Hematopoietic multipotent progenitor cell treated with erythropoietin and hydrocortisone succinate and interleukin-3 and kit ligand, for 15 days (in vitro differentiated cells): ENCODE data around the gene CD83.
"Not testable (repeated sequence)": the region's sequence is repeated elsewhere in the genome, so short reads cannot be mapped to it uniquely, and the experiment has no call there.

Source experiments
- DNase-seq: peaks from one replicate; pipeline ENCODE4 v3.0.0-alpha.2; 2015; ENCODE audit warnings: low spot score

CD83 gene

DNA sequence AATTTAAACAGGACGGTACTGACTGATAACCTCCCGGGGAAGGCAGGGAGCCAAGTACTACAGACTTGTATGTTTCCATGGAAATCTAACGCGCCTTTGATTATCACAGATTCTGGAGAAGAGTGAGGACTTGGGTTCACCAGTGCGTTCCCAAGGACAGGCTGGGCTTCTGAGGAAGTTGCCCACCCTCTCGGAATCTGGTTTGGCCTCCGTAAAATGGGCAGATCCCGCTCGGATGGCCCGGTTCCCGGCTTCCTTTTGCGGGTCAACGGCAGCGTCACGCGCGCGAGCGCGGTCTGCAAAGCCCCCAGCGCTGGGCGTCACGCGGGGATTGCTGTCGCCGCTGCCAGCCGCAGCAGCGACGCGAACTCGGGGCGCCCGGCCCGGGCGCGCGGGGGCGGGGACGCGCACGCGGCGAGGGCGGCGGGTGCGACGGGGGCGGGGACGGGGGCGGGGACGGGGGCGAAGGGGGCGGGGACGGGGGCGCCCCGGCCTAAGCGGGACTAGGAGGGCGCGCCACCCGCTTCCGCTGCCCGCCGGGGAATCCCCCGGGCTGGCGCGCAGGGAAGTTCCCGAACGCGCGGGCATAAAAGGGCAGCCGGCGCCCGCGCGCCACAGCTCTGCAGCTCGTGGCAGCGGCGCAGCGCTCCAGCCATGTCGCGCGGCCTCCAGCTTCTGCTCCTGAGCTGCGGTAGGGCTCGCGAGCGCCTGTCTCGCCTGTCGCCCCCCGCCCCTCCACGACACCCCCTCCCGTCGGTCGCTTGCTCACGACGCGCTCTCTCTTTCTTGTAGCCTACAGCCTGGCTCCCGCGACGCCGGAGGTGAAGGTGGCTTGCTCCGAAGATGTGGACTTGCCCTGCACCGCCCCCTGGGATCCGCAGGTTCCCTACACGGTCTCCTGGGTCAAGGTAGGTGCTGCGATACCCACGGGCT lies at the start of gene CD83:
Gene CD83, plus strand, starts transcription at position 615 of the 933 bp plus-strand sequence. Its CDS starts 40 bp downstream, at position 655.
- peak; percentile 50 for DNase-seq

DNA sequence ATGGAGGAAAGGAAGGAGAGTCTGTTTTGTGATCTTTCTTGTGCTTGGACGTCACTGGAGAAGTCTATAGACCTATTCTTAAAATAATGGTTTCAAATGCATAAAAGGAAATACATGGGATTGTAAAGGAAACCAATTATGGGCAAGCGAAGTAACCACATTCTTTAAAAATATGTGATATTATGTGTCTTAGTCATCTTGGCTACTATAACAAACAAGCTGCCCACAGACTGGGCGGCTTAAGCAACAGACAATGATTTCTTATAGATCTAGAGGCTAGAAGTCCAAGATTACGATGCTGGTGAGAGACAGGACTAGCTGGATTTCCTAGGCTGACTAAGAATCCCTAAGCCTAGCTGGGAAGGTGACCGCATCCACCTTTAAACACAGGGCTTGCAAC lies 49.4 kb upstream of the CD83 start:
- DNase-seq = no peak

DNA sequence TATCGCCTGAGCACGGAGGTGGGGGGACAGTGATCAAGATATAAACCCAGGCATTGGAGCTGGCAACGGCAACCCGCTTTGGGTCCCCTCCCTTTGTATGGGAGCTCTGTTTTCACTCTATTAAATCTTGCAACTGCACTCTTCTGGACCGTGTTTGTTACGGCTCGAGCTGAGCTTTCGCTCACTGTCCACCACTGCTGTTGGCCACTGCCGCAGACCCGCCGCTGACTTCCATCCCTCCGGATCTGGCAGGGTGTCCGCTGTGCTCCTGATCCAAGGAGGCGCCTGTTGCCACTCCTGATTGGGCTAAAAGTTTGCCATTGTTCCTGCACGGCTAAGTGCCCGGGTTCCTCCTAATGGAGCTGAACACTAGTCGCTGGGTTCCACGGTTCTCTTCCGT lies 48.9 kb upstream of the CD83 start:
- no peak for DNase-seq

- no peak for DNase-seq
Measured at GRCh38 chr6:14070457-14070856, 47.1 kb upstream of the CD83 start.

DNA sequence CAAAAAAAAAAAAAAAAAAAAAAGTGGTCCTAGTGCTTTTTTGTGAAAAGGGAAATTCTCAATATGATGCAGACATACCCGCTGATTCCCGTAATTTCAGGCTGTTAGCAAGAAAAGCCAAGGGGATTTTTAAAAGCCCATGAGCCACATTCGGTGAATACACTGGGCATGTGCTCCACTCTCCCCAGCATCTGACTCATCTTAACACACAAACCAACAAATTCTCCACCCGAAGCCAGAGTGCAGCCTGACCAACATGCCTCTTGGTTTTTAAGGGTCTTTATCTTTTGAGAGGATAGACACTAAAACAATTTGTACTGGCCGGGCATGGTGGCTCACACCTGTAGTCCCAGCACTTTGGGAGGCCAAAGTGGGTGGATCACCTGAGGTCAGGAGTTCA lies 45.5 kb upstream of the CD83 start:
- no peak for DNase-seq

DNA sequence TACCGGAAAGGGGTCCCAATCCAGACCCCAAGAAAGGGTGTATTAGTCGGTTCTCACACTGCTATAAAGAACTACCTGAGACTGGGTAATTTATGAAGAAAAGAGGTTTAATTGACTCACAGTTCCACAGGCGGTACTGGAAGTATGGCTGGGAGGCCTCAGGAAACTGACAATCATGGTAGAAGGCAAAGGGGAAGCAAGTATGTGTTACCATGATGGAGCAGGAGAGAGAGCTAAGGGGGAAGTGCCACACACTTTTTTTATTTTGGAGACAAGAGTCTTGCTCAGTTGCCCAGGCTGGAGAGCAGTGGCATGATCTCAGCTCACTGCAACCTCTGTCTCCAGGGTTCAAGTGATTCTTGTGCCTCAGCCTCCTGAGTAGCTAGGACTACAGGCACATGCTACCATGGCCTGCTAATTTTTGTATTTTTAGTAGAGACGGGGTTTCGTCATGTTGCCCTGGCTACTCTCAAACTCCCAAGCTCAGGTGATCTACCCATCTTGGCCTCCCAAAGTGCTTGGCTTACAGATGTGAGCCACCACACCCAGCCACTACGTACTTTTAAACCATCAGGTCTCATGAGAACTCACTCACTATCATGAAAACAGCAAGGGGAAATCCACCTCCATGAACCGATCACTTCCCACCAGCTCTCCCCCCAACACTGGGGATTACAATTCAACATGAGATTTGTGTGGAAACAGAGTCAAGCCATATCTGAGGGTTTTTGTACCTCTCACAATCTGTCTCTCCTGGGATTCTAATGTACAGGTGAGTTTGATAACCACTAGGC lies 43.8 kb upstream of the CD83 start:
- DNase-seq = not testable (repeated sequence)

DNA sequence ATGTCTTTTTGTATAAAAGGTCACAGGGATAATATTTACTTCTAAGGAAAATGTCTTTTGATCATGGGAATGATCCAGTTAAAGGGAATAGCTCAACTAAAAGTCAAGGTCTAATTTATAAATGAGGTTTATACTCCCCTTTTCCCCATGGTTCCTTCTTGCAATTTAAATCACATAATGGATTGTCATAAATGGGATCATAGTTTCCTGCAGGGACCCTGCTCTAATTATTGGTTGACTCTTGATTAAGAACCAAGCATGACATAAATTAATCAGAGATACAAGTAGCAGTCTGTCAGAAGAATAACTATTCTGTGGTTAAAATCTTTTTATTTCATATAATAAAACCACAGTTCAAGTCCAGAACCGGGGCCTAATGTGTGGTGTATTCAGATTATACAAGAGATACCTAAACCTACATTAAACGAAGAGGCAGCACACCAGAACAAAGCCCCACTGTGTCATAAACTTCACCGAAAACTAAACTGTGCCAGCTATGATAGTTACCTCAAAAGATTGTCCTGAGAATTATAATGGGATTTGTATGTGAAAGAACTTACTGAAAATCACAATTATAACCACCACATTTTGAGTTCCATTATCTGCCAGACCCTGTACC lies 43.0 kb upstream of the CD83 start:
- DNase-seq = no peak

DNA sequence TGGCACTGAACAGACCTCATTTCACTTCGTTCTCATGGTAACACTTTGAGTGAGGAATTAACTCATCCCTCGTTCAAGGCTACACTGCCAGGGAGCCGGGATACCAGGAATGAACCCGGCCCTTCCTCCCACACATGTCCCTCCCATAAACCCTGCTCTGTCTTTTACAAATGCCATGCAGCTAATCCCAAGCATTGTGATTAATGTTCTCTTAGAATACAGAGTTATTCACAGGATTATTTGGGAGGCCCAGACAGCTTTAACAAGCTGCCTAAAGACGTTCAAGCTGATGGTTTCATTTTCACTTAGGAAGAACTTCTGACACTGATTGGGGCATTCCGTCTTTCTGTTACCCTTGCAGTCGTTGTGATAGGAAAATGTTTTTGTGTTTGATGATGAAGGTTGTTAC lies 42.5 kb upstream of the CD83 start:
- no peak for DNase-seq

- DNase-seq = no peak
Measured at GRCh38 chr6:14077193-14077867, 40.2 kb upstream of the CD83 start.

DNA sequence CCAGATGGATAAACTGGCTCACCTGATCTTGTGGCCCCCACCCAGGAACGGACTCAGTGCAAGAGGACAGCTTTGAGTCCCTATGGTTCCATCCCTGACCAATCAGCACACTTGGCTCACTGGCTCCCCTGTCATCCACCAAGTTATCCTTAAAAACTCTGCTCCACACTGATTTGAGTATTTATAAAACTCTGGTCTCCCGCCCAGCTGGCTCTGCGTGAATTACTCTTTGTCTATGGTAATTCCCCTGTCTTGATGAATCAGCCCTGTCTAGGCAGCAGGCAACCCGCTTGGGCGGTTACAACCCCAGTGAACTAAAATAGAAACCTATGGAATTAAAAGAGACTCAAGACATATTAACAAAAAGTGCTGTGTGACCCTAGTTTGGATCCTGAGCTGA lies 38.1 kb upstream of the CD83 start:
- no peak for DNase-seq

- no peak for DNase-seq
Measured at GRCh38 chr6:14079971-14080370, 37.6 kb upstream of the CD83 start.

- no peak for DNase-seq
Measured at GRCh38 chr6:14081126-14081525, 36.4 kb upstream of the CD83 start.

DNA sequence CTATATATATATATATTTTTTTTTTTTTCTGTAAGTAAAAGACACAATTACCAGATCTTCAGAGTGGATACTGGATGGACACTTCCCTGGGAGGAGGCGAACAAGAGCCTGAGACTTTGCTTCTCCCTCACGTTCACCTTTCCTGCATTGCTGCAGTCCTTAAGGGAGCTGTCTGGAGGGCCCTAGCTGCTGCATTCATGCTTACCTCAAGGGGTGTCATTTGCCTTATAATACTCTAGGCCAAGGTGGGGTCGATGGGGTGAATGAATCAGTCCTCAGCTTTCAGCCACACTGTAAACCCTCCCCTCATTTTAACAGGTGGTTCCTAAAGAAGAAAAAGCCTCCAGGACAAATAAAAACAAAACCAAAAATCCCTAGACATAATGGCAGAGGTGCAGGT lies 34.8 kb upstream of the CD83 start:
- no peak for DNase-seq

DNA sequence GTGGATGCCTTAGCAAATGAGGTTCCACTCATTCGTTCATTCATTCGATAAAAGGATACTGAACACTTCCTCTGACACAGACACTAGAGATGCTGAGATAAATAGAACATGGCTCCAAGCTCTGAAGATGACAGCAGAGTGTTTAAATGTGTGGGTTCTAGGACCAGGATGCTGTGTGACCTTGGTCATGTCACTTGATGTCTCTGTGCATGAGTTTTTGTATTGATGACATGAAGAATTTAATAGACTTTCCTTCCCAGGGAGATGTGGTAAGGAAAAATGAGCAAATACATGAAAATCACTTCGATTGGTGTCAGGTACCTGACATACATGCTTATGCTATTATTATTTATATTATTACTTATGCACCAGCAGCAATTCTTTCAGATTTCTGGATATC lies 34.3 kb upstream of the CD83 start:
- no peak for DNase-seq

GRCh38 chr6:14083751-14084150 lies 33.8 kb upstream of the CD83 start:
- DNase-seq = no peak

DNA sequence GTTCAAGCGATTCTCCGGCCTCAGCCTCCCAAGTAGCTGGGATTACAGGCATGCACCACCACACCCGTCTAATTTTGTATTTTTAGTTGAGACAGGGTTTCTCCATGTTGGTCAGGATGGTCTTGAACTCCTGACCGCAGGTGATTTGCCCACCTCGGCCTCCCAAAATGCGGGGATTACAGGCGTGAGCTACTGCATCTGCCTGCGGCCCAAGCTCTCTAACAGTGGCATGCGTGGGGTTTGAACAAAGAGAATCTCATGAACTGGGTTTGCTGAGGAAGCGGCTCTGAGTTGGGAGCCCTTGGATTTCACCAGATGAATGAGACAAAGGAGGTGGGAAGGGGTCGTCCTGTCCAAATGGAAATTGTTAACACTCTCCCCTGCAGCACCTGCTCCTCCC lies 33.2 kb upstream of the CD83 start:
- no peak for DNase-seq

DNA sequence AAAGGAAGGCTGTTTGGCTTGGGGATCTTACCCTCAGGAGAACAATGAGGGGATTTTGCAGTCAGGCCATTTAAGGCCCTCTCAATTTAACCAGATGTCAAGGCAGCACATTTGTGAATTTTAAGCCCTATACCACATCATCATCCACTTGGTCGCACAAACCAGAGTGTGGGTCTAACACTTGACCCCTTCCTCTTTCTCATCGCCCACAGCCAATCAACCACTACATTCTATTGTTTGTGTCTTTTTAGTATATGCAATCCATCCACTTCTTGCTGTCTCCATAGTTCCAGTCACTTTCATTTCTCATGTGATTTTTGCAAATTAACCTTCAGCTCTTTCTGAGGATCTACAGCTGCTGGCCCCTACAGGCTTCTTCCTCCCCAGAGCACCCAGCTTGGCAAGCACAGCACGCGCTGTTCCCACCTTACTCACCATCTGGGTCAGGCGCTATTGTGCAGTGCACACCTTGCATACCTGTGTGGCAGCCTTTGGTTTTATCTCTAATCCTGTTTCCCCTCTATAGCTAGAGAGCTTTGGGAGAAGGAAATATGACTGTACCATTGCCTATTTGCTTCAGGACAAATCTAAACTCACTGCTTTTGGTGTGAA lies 32.3 kb upstream of the CD83 start:
- DNase-seq = no peak

GRCh38 chr6:14086701-14087100 lies 30.9 kb upstream of the CD83 start:
- DNase-seq = no peak

GRCh38 chr6:14088600-14089192 lies 28.9 kb upstream of the CD83 start:
- no peak for DNase-seq

DNA sequence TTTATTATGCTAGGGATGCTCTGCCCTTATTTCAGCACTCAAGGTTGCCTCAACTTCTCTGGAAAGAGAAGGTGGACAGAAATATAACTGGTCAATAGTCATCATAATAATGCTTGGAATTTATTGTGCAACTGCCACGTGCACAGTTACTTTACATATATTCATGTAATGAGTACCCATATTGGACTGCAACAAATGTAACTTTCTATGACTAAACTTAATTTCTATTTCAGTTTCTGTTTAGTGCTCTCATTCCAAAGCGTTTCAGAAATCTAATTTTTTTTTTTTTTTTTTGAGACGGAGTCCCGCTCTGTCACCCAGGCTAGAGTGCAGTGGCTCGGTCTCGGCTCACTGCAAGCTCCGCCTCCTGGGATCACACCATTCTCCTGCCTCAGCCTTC lies 28.3 kb upstream of the CD83 start:
- no peak for DNase-seq

DNA sequence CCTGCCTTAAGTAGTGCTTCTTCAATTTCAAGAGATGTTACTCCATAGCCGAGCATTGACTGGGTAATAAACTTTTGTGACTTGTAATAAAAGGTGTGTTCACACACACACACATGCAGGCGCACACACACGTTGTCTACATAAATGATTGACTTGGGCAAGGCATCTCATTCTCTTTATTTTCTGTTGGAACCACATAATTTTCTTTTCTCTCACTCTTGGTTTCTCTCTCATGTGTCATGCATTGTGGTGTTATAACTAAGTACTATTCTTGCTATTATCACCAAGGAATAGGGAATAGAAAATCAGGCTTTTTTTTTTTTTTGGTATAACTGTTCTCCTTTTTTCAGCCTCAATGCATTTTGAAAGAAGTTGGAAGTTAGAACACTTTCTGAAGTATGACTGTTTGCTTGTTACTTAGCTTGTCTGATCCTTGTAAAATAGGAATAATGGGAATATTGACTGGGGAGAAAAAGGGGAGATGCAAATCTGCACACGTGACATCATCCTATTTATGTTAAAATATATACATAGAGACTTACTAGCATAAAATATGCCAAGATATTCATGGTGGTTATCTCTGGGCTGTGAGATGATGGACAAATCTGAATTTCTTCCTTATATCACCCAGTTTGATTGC lies 26.1 kb upstream of the CD83 start:
- DNase-seq = no peak
